Heart right ventricle (tissue), 16 donors: ENCODE results near the gene CD3E. TPM values are rescaled to one million over a fixed set of nuclear protein-coding genes. Genes with fewer than 3 reads are reported as not detected.

Experiments used
- ATAC-seq, 8 donors: fragments of 200-7000 bp; cut with Tn5 transposase; one replicate each; pipeline ENCODE4 v1.9.1; 2020; ENCODE audit warnings: mild to moderate bottlenecking in 8 of 8, moderate library complexity in 8 of 8, moderate number of reproducible peaks in 1 of 8
- DNase-seq, 2 donors: peaks; one replicate each; pipeline ENCODE4 v3.0.0-alpha.2; 2020
- H3K27ac ChIP-seq, 10 donors: fragments of 200-600 bp; sonication (generic) in 2 of 10; one replicate each; pipeline versions ENCODE4 v1.5.0 to v1.8.0; 2020 to 2022; ENCODE audit warnings: mild to moderate bottlenecking in 3 of 10
- H3K27me3 ChIP-seq, 7 donors: fragments of 200-600 bp; one replicate each; pipeline ENCODE4 v1.8.0; 2021 to 2022; ENCODE audit warnings: mild to moderate bottlenecking in 2 of 7
- H3K36me3 ChIP-seq, 9 donors: fragments of 200-600 bp; sonication (generic) in 1 of 9; one replicate each; pipeline versions ENCODE4 v1.5.0 to v1.8.0; 2020 to 2022; ENCODE audit warnings: mild to moderate bottlenecking in 2 of 9
- H3K4me1 ChIP-seq, 9 donors: fragments of 200-600 bp; sonication (generic) in 1 of 9; one replicate each; pipeline versions ENCODE4 v1.5.0 to v1.8.0; 2020 to 2022; ENCODE audit warnings: mild to moderate bottlenecking in 4 of 9
- H3K4me3 ChIP-seq, 10 donors: fragments of 200-600 bp; sonication (generic) in 2 of 10; one replicate each; pipeline versions ENCODE4 v1.5.0 to v1.8.0; 2020 to 2022; ENCODE audit warnings: mild to moderate bottlenecking in 7 of 10, moderate library complexity in 2 of 10
- H3K9me3 ChIP-seq, 11 donors: fragments of 200-600 bp in 10 of 11; sonication (generic) in 2 of 11; one replicate each; pipeline versions ENCODE4 v1.5.0 to v1.8.0; 2013 to 2022; ENCODE audit warnings: mild to moderate bottlenecking in 2 of 11, control low read depth in 1 of 11, moderate library complexity in 1 of 11
- CTCF ChIP-seq, 9 donors: fragments of 200-600 bp; sonication (generic) in 2 of 9; IDR thresholded peaks; one replicate each; pipeline versions ENCODE4 v1.5.0 to v1.8.0; 2021 to 2022; ENCODE audit warnings: antibody characterized with exemption in 9 of 9, mild to moderate bottlenecking in 5 of 9, moderate library complexity in 1 of 9
- WGBS, 2 donors: extraction: QIAGEN DNeasy Blood & Tissue Kit; methylation state at CpG; one replicate each; pipeline ENCODE4 v1.1.7; 2013; ENCODE audit warnings: inconsistent platforms in 1 of 2; 5-methylcytosine and 5-hydroxymethylcytosine counted together
- intact Hi-C, 10 donors: fragments of 100-400 bp; cut with DNase I; formaldehyde crosslinking; loops; one replicate each; pipeline versions ENCODE4 v1.11.1 to v1.14.2; 2022
- polyA plus RNA-seq, 2 donors: library from polyadenylated mRNA; stranded (reverse); fragments of 200-250 nt; gene quantifications; one replicate each; pipeline ENCODE4 v1.2.3, GENCODE V29; 2013
- total RNA-seq, 10 donors: library from RNA; stranded (reverse); fragmentation: NEBNext Ultra II Directional in 3 of 10; extraction: Animal tissue kit (Norgen Biotek cat#: 25700) in 3 of 10; gene quantifications; one replicate each; pipeline versions ENCODE4 v1.2.1 to v1.2.4, GENCODE V29; 2021 to 2023
- donor health status: Arrhythmogenic right ventricular cardiomyopathy.
- donor health status: ischemic (EF 13 %, LVEDD 7.1; RV severe dilation, severe dysfunction).
- donor health status: healthy with polysubstance abuse.
- donor health status: DM: no; HTN: yes; CAD: no.
- donor health status: DM: no; HTN: no; CAD: no.
- donor health status: ischemic (EF 25% LVEDD 6.9; RV normal size, moderate dysfunction).
- donor health status: ischemic (EF 25% LVEDD 5.7; RV mildly dilated, moderate dysfunction).
- donor health status: healthy.
- donor health status: DM: yes; HTN: yes; CAD: no.
- donor health status: Ischemic cardiomyopathy.
- donor health status: ischemic (EF 35%, LVEDD 5.7; RV mildly dilated, moderate dysfunction).
- donor health status: nonischemic (EF 11% LVEDD 7.7; RV severe dilation, severe dysfunction).
- donor health status: DM: yes; HTN: yes; CAD: no.
- donor health status: PGD.
- donor health status: ischemic (EF 29% LVEDD 5.4; RV normal size, mild dysfunction).
- donor health status: nonischemic (EF 23%, LVEDD 6.1; RV moderate dilation, normal function).

The CD3E gene
- total and polyA plus RNA-seq, 12 donors: 0.17 to 12.2 (median 0.59) TPM; not detected in 2

GRCh38 chr11:118340449-118340848, 35.9 kb downstream of the CD3E start:
- Histone ChIP-seq H3K27me3 (peaks cover 0 to 26% (median 4%) of the 10 kb centered on the region in 7 donors), H3K9me3 (no peaks in the 10 kb centered on the region), H3K36me3 (no peaks in the 10 kb centered on the region), H3K27ac (peak overlapping the region in 1 of 10 donors; percentile 83), H3K4me1 (no peaks in the 10 kb centered on the region), H3K4me3 (peak overlapping the region in 1 of 10 donors; percentile 50)
- ATAC-seq (no peak), DNase-seq (no peak)
- WGBS, 2 donors: 87 to 89% methylated on average over 3 of the region's 3 CpGs
- intact Hi-C loops: no loop called here
- no peak for TF ChIP-seq CTCF (IDR thresholded peaks at IDR 0.05)

- ATAC-seq (no peak), DNase-seq (no peak)
- no peak for TF ChIP-seq CTCF (IDR thresholded peaks at IDR 0.05)
- Histone ChIP-seq H3K36me3 (no peaks in the 10 kb centered on the region), H3K4me3 (peak overlapping the region in 1 of 10 donors; percentile 50), H3K4me1 (no peaks in the 10 kb centered on the region), H3K27ac (peak overlapping the region in 1 of 10 donors; percentile 83), H3K9me3 (no peaks in the 10 kb centered on the region), H3K27me3 (peaks cover 0 to 32% (median 4%) of the 10 kb centered on the region in 7 donors)
- WGBS, 2 donors: 91 to 92% methylated on average over 3 of the region's 3 CpGs
- intact Hi-C loops: no loop called here
These were observed 36.7 kb downstream of the CD3E start for GRCh38 chr11:118341261-118341660.

- ATAC-seq (no peak), DNase-seq (no peak)
- Histone ChIP-seq H3K9me3 (no peaks in the 10 kb centered on the region), H3K4me1 (no peaks in the 10 kb centered on the region), H3K27me3 (peaks cover 0 to 32% (median 4%) of the 10 kb centered on the region in 7 donors), H3K4me3 (peak overlapping the region in 1 of 10 donors; percentile 50), H3K27ac (peak overlapping the region in 1 of 10 donors; percentile 83), H3K36me3 (no peaks in the 10 kb centered on the region)
- 75 to 87% methylated on average over 5 of the region's 5 CpGs for WGBS, 2 donors
- TF ChIP-seq CTCF (IDR thresholded peaks at IDR 0.05): no peak
- intact Hi-C loops: no loop called here
These were observed 37.4 kb downstream of the CD3E start for GRCh38 chr11:118341815-118342489.

GRCh38 chr11:118342503-118343161, 38.1 kb downstream of the CD3E start, which contains the start of gene CD3D:
TSS of gene CD3D (minus strand) at chr11:118342705. CDS start at chr11:118342607, 98 bp downstream.
- H3K27me3 ChIP-seq: peaks cover 0 to 32% (median 3%) of the 10 kb centered on the region in 7 donors
- DNase-seq (no peak), ATAC-seq (no peak)
- no peaks in the 10 kb centered on the region for H3K4me1 ChIP-seq
- no peaks in the 10 kb centered on the region for H3K36me3 ChIP-seq
- WGBS, 2 donors: 68 to 78% methylated on average over 13 of the region's 13 CpGs
- peak within 1 kb of the TSS in 1 of 10 donors; percentile 50 for H3K4me3 ChIP-seq
- TF ChIP-seq CTCF (IDR thresholded peaks at IDR 0.05): no peak
- intact Hi-C loops: no loop called here
- H3K27ac ChIP-seq: peak within 1 kb of the TSS in 1 of 10 donors; percentile 83
- H3K9me3 ChIP-seq: no peaks in the 10 kb centered on the region
